Endothelial cell of umbilical vein (primary cell): ENCODE measurements around the gene TK1. TPM values are rescaled to one million over a fixed set of nuclear protein-coding genes. Genes with fewer than 3 reads are reported as not detected.

Source experiments
- BruUV-seq: library from RNA; stranded (reverse); fragments of 400-500 nt; replicated peaks from 2 replicates; lab custom pipeline; 2021; lab: Mats Ljungman, UMichigan
- CTCF ChIA-PET: fragments of 300-600, 350-600 bp; sonication (Branson Sonifier 250); formaldehyde crosslinking; loops from one replicate; lab custom pipeline; 2021; ENCODE audit warnings: antibody characterized with exemption, inconsistent platforms; lab: Charles Lee
- POLR2A ChIA-PET: fragments of 300-600, 350-600 bp; sonication (Branson Sonifier 250); formaldehyde crosslinking; loops from one replicate; lab custom pipeline; 2021; ENCODE audit warnings: antibody characterized with exemption, inconsistent platforms; lab: Charles Lee
- DNase-seq: peaks from one replicate; pipeline ENCODE4 v3.0.0-alpha.2; 2011; ENCODE audit warnings: low read depth, low spot score
- FAIRE-seq: peaks from 2 replicates; lab custom pipeline; 2011; peaks lifted over from hg19 to GRCh38; lab: Jason Lieb, UNC
- H2AFZ ChIP-seq: 2 replicates; pipeline ENCODE4 v1.6.0; 2012; ENCODE audit warnings: low read depth, low read length, control low read depth, inconsistent platforms
- H3K27ac ChIP-seq: 2 replicates; pipeline ENCODE4 v1.5.1; 2011; ENCODE audit warnings: low read depth, mild to moderate bottlenecking, control low read depth, low read length, moderate library complexity; ENCODE audit not compliant: insufficient read depth
- H3K27me3 ChIP-seq, 2 experiments: 2 replicates each; pipeline versions ENCODE4 v1.6.0 to v1.6.1; 2011; ENCODE audit warnings: low read length in 2 of 2, mixed read lengths in 1 of 2; ENCODE audit not compliant: control insufficient read depth in 2 of 2, insufficient read depth in 2 of 2
- H3K36me3 ChIP-seq, 2 experiments: 2 replicates in 1 of 2; 3 replicates in 1 of 2; pipeline ENCODE4 v1.5.1; 2011; ENCODE audit warnings: low read length in 2 of 2, mild to moderate bottlenecking in 1 of 2, moderate library complexity in 1 of 2; ENCODE audit not compliant: control insufficient read depth in 2 of 2, insufficient read depth in 2 of 2; ENCODE audit errors: extremely low read depth in 1 of 2
- H3K4me1 ChIP-seq: 3 replicates; pipeline ENCODE4 v1.5.1; 2011; ENCODE audit warnings: mild to moderate bottlenecking, low read length; ENCODE audit not compliant: control insufficient read depth, insufficient read depth; ENCODE audit errors: extremely low read depth
- H3K4me2 ChIP-seq: 2 replicates; pipeline ENCODE4 v1.6.1; 2011; ENCODE audit warnings: low read length, control low read depth, mixed read lengths; ENCODE audit not compliant: insufficient read depth
- H3K4me3 ChIP-seq, 3 experiments: fragments of 200-600 bp in 1 of 3; sonication (generic), shearing (Covaris generic) in 1 of 3; replicated peaks in 1 of 3; 2 replicates each; pipeline ENCODE4 v1.5.1; 2011 to 2016; ENCODE audit warnings: control low read depth in 3 of 3, low read length in 3 of 3, mild to moderate bottlenecking in 2 of 3, inconsistent platforms in 1 of 3, low read depth in 1 of 3, moderate library complexity in 1 of 3; ENCODE audit not compliant: insufficient read depth in 1 of 3
- H3K79me2 ChIP-seq: 2 replicates; pipeline ENCODE4 v1.6.0; 2012; ENCODE audit warnings: low read length, inconsistent platforms; ENCODE audit not compliant: control insufficient read depth, insufficient read depth
- H3K9ac ChIP-seq: replicated peaks from 2 replicates; pipeline ENCODE3; 2011; ENCODE audit warnings: low read length, control low read depth; ENCODE audit not compliant: insufficient read depth; ENCODE audit errors: extremely low read depth
- H3K9me1 ChIP-seq: replicated peaks from 3 replicates; pipeline ENCODE4 v1.6.0; 2011; ENCODE audit warnings: mild to moderate bottlenecking, low read length; ENCODE audit not compliant: control insufficient read depth, insufficient read depth; ENCODE audit errors: extremely low read depth
- H3K9me3 ChIP-seq: replicated peaks from 2 replicates; pipeline ENCODE4 v1.5.1; 2012; ENCODE audit warnings: low read length, inconsistent platforms; ENCODE audit not compliant: control insufficient read depth, insufficient read depth
- H4K20me1 ChIP-seq: replicated peaks from 2 replicates; pipeline ENCODE3; 2011; ENCODE audit warnings: mild to moderate bottlenecking, low read length; ENCODE audit not compliant: control insufficient read depth, insufficient read depth; ENCODE audit errors: extremely low read depth
- CTCF ChIP-seq, 2 donors: IDR thresholded peaks; 1 replicate in 1 of 2; 2 replicates in 1 of 2; pipeline ENCODE4 v1.5.1; 2011; ENCODE audit warnings: low read length in 2 of 2, mild to moderate bottlenecking in 2 of 2, moderate library complexity in 2 of 2, control low read depth in 1 of 2, inconsistent platforms in 1 of 2, low read depth in 1 of 2; ENCODE audit not compliant: insufficient read depth in 1 of 2; ENCODE audit errors: extremely low read depth in 1 of 2
- EZH2 ChIP-seq: IDR thresholded peaks from 2 replicates; pipeline ENCODE4 v1.6.1; 2012; ENCODE audit warnings: borderline replicate concordance, low read depth, mild to moderate bottlenecking, moderate library complexity, low read length, inconsistent platforms; ENCODE audit not compliant: severe bottlenecking
- FOS ChIP-seq: IDR thresholded peaks from 2 replicates; pipeline ENCODE4 v1.6.1; 2011; ENCODE audit warnings: mild to moderate bottlenecking, low read length, moderate library complexity, borderline replicate concordance; ENCODE audit not compliant: insufficient read depth
- GATA2 ChIP-seq: IDR thresholded peaks from 2 replicates; pipeline ENCODE4 v1.7.0; 2011; ENCODE audit warnings: low read depth, mild to moderate bottlenecking, moderate library complexity, mixed read lengths, low read length; ENCODE audit not compliant: insufficient read length, insufficient read depth
- JUN ChIP-seq: IDR thresholded peaks from 2 replicates; pipeline ENCODE4 v1.6.1; 2011; ENCODE audit warnings: borderline replicate concordance, low read depth; ENCODE audit not compliant: insufficient read length, insufficient read depth
- MAX ChIP-seq: IDR thresholded peaks from 2 replicates; pipeline ENCODE4 v1.6.1; 2011; ENCODE audit not compliant: insufficient read depth, insufficient read length
- MYC ChIP-seq: IDR thresholded peaks from one replicate; pipeline ENCODE4 v1.6.1; 2011; ENCODE audit warnings: mild to moderate bottlenecking, low read depth, low read length
- POLR2A ChIP-seq: IDR thresholded peaks from 2 replicates; pipeline ENCODE4 v1.6.1; 2012; ENCODE audit warnings: low read depth, mild to moderate bottlenecking, control low read depth, low read length
- POLR2AphosphoS5 ChIP-seq: IDR thresholded peaks from 2 replicates; pipeline ENCODE4 v1.6.1; 2012; ENCODE audit warnings: low read depth, mild to moderate bottlenecking, control low read depth, low read length, moderate library complexity; ENCODE audit not compliant: insufficient read depth
- dilution Hi-C: fragments of 300-500 bp; cut with MboI; formaldehyde crosslinking; loops from one replicate; pipeline ENCODE4 v1.15.0; 2019; ENCODE audit warnings: low sequenced_read_pairs; ENCODE audit not compliant: extremely low pct_ligation_motif_present
- intact Hi-C: fragments of 100-400 bp; cut with micrococcal nuclease; formaldehyde crosslinking; loops from one replicate; pipeline ENCODE4 v1.10.0; 2022
- polyA plus RNA-seq, 4 experiments: library from polyadenylated mRNA; depleted of rRNA in 3 of 4; stranded (reverse) in 3 of 4; unstranded in 1 of 4; fragments of >200 nt; gene quantifications; 2 replicates each; pipeline versions ENCODE4 v1.2.1 to v1.2.3, GENCODE V29; 2011 to 2012; ENCODE audit warnings: missing spikeins in 1 of 4
- total RNA-seq: library from RNA; stranded (reverse); gene quantifications from 2 replicates; pipeline ENCODE4 v1.2.3, GENCODE V29; 2021

TK1 gene
- total and polyA plus RNA-seq, 2 donors (not counting 3 experiments of a cell fraction or from before 2014, with no cell fraction given), result 111 to 159 TPM

- H3K9me1 ChIP-seq, result no peaks in the 10 kb centered on the region
- FAIRE-seq (peak; percentile 24), DNase-seq (no peak)
- dilution Hi-C loops, result no loop called here
- H3K27me3 ChIP-seq, result no peaks in the 10 kb centered on the region
- H3K4me2 ChIP-seq, result no peak overlapping the region
- H3K9me3 ChIP-seq, result no peaks in the 10 kb centered on the region
- H3K27ac ChIP-seq, result no peak overlapping the region
- ChIA-PET CTCF (interaction anchor here (0.8 kb wide), 1 partner anchor 12 kb away, joined by 3 read pairs; no protein-coding TSS in a partner anchor), POLR2A (no interaction called here)
- peaks cover 26% of the 10 kb centered on the region for H3K4me1 ChIP-seq
- no TSS peak for BruUV-seq
- no peak overlapping the region for H3K9ac ChIP-seq
- intact Hi-C loops, result loop anchor here (5.0 kb wide), 1 partner anchor 37 kb away; the partner anchor contains the start of gene SYNGR2
- no peak overlapping the region for H3K4me3 ChIP-seq
- H2AFZ ChIP-seq, result no peak overlapping the region
- no peak for TF ChIP-seq GATA2
- H3K36me3 ChIP-seq, result peaks cover 0 to 1% of the 10 kb centered on the region in 2 experiments
- no peaks in the 10 kb centered on the region for H3K79me2 ChIP-seq
- H4K20me1 ChIP-seq, result no peaks in the 10 kb centered on the region
Measured at GRCh38 chr17:78130090-78130436, 56.8 kb downstream of the TK1 start.

DNA sequence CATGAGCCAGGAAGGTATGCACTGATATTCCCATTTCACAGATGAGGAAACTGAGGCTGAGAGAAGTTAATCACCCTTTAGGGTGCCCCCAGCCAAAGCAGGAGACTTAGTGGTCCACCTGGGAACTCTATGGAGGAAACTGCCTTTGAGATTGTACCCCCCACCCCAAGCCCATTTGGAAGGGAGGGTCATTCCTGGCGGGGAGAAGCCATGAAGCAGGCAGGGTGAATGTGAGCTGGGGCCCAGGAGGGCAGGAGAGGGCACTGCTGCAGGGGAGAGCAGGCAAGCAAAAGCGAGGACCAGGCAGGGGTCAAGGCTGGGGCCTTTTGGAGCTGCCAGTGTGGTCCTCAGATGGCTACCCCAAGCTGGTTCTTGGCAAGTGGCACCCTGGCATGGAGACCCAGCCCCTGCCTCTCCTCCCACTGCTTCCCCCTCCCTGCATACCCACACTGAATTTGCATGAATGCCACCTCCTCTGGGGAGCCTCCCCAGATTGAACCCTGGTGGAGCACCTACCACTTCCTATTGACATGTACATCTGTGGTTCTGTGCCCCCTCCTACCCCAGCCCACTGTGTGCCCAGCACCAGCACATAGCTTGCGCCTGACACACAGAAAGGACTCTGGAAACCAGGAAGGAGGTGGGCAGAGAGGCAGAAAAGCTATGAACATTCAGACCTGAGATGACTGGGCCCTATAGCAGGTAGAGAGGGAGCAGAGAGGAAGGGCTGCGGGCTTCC is 57.3 kb downstream of the TK1 start:
- no peak overlapping the region for H3K9ac ChIP-seq
- no peak overlapping the region for H3K27ac ChIP-seq
- TF ChIP-seq POLR2A (no peak), MAX (no peak), CTCF (IDR thresholded peaks at IDR 0.05; ENCODE audit: extremely low read depth in 1 of 2, insufficient read depth in 1 of 2, low read depth in 1 of 2, low read length in 2 of 2) (no peak), JUN (no peak), FOS (no peak), EZH2 (no peak), MYC (no peak), POLR2AphosphoS5 (no peak), GATA2 (no peak)
- H2AFZ ChIP-seq, result no peak overlapping the region
- H3K9me3 ChIP-seq, result no peaks in the 10 kb centered on the region
- H3K4me2 ChIP-seq, result peak overlapping the region; percentile 46
- no peak overlapping the region for H3K4me3 ChIP-seq
- intact Hi-C loops, result loop anchor here (5.0 kb wide), 2 partner anchors 38 to 123 kb away; partner anchors contain the start of gene SYNGR2
- ChIA-PET CTCF (interaction anchor here (0.8 kb wide), 1 partner anchor 12 kb away, joined by 3 read pairs; no protein-coding TSS in a partner anchor), POLR2A (no interaction called here)
- BruUV-seq, result no TSS peak
- H4K20me1 ChIP-seq, result no peaks in the 10 kb centered on the region
- H3K36me3 ChIP-seq, result peaks cover 0 to 2% of the 10 kb centered on the region in 2 experiments
- no peaks in the 10 kb centered on the region for H3K27me3 ChIP-seq
- H3K79me2 ChIP-seq, result no peaks in the 10 kb centered on the region
- FAIRE-seq (no peak), DNase-seq (no peak)
- no peaks in the 10 kb centered on the region for H3K9me1 ChIP-seq
- dilution Hi-C loops, result no loop called here
- H3K4me1 ChIP-seq, result peaks cover 26% of the 10 kb centered on the region
